GM19025 (cell line): ENCODE data around the gene PRKCZ.

Experiments
- ATAC-seq: cut with Tn5 transposase; IDR thresholded peaks from one replicate; pipeline ENCODE4 v1.9.1; 2021; ENCODE audit warnings: mild to moderate bottlenecking, low read depth, moderate library complexity; ENCODE audit not compliant: unreplicated experiment

Gene PRKCZ

DNA sequence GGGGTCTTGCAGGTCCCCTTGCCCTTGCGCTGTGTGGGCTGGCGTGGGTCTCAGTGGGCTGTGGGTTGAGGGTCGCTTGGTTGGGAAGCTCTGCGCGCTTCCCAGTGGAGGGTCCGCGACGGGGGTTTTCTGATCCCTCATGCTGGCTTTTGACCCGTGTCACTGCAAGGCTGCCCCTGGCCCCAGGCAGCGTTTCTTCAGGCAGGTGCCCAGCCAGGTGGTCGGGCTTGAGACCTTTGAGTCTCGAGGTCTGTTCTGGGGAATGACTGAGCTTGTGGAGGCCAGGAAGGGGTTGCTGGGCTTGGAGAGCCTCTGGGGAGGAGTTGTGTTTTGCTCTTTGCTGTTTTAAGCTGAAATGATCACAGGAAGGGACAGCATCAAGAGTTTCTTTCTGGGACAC lies 183.3 kb downstream of the PRKCZ start:
- no peak for ATAC-seq

GRCh38 chr1:2233997-2234761 lies 184.0 kb downstream of the PRKCZ start:
- no peak for ATAC-seq

DNA sequence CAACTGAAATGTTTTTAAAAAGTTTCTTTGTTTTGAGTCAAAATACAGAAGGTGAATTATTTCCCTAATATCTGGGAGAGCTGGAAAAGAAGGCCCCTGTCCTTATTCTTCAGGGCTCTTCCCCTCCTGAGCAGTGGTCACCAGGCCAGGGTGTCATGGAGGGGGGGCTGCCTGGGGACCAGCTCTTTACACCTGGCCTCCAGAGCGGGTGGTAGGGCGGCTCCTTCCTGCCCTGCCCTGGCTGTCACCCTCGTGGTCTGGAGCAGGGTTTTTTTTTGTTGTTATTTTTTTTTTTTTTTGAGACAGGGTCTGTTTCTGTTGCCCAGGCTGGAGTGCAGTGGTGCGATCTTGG lies 184.5 kb downstream of the PRKCZ start:
- no peak for ATAC-seq
